Prostate gland (tissue), 2 donors: ENCODE data around the gene AGPS. TPM values are rescaled to one million over a fixed set of nuclear protein-coding genes. Genes with fewer than 3 reads are reported as not detected.
"Not testable (repeated sequence)": the region's sequence is repeated elsewhere in the genome, so short reads cannot be mapped to it uniquely, and the experiment has no call there.

Source experiments
- DNase-seq: peaks from one replicate; pipeline ENCODE4 v3.0.0-alpha.2; 2019; ENCODE audit warnings: low spot score
- H3K27ac ChIP-seq, 2 donors: fragments of 200-600 bp; sonication (generic); 2 replicates each; pipeline ENCODE4 v1.5.1; 2017 to 2019
- H3K27me3 ChIP-seq: fragments of 200-600 bp; sonication (generic); replicated peaks from 2 replicates; pipeline ENCODE4 v1.5.1; 2019; ENCODE audit not compliant: insufficient read depth
- H3K36me3 ChIP-seq, 2 donors: fragments of 200-600 bp; sonication (generic); 1 replicate in 1 of 2; 2 replicates in 1 of 2; pipeline versions ENCODE4 v1.5.1 to v1.8.1; 2017 to 2019
- H3K4me1 ChIP-seq: fragments of 200-600 bp; sonication (generic); replicated peaks from 2 replicates; pipeline ENCODE4 v1.5.1; 2019
- H3K4me3 ChIP-seq, 2 donors: fragments of 200-600 bp; sonication (generic); 2 replicates each; pipeline ENCODE4 v1.5.1; 2017 to 2019
- H3K9me3 ChIP-seq: fragments of 200-600 bp; sonication (generic); 2 replicates; pipeline ENCODE4 v1.5.1; 2017
- POLR2A ChIP-seq: fragments of 450-650 bp; IDR thresholded peaks from one replicate; pipeline ENCODE4 v1.6.1; 2016; ENCODE audit warnings: antibody characterized with exemption, mild to moderate bottlenecking
- POLR2AphosphoS5 ChIP-seq: sonication (generic); formaldehyde crosslinking; IDR thresholded peaks from one replicate; pipeline ENCODE4 v1.6.1; 2017; ENCODE audit warnings: antibody characterized with exemption
- WGBS: methylation state at CpG from one replicate; pipeline ENCODE4 v1.1.5; 2018; 5-methylcytosine and 5-hydroxymethylcytosine counted together
- intact Hi-C: fragments of 100-400 bp; cut with DNase I; formaldehyde crosslinking; loops from one replicate; pipeline ENCODE4 v1.14.2; 2022
- total RNA-seq, 2 donors: library from RNA; depleted of rRNA; stranded (reverse); fragments of >200 nt; gene quantifications; one replicate each; pipeline ENCODE4 v1.1.0, GENCODE V29; 2016
- TF ChIP-seq, protein P1 (sequence below), 4 experiments: fragments of 200-600 bp in 2 of 4; fragments of 450-650 bp in 2 of 4; sonication (generic) in 2 of 4; IDR thresholded peaks; 1 replicate in 3 of 4; 2 replicates in 1 of 4; pipeline ENCODE4 v1.5.1; 2016 to 2019; ENCODE audit warnings: antibody characterized with exemption in 4 of 4, mild to moderate bottlenecking in 2 of 4, moderate library complexity in 2 of 4

The AGPS gene
- total RNA-seq, 2 donors from 2014 or later, result 17.2 to 50.3 TPM

DNA sequence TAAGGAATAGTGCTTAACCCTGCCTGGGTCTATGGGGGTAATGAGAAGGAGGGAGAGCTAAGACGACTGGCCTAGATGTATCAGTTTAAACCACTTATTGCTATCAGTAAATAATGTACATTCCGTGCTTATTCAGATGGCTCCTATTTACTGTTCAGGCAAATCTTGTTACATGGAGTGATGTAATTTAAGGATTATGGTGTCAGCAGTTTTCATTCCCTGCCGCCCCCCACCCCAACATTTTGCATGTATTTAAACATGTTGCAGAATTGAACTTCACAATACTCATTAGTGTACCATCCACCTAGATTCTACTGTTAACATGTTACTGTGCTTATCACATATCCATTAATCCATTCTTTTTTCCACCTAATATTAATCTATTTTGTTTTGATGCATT lies 11.7 kb downstream of the AGPS start:
- H3K4me3 ChIP-seq, result no peak overlapping the region
- no peak for TF ChIP-seq POLR2AphosphoS5
- TF ChIP-seq POLR2A, result no peak
- TF ChIP-seq, protein P1, sequence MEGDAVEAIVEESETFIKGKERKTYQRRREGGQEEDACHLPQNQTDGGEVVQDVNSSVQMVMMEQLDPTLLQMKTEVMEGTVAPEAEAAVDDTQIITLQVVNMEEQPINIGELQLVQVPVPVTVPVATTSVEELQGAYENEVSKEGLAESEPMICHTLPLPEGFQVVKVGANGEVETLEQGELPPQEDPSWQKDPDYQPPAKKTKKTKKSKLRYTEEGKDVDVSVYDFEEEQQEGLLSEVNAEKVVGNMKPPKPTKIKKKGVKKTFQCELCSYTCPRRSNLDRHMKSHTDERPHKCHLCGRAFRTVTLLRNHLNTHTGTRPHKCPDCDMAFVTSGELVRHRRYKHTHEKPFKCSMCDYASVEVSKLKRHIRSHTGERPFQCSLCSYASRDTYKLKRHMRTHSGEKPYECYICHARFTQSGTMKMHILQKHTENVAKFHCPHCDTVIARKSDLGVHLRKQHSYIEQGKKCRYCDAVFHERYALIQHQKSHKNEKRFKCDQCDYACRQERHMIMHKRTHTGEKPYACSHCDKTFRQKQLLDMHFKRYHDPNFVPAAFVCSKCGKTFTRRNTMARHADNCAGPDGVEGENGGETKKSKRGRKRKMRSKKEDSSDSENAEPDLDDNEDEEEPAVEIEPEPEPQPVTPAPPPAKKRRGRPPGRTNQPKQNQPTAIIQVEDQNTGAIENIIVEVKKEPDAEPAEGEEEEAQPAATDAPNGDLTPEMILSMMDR (IDR thresholded peaks at IDR 0.05), result no peak
- no peak for DNase-seq
- no peaks in the 10 kb centered on the region for H3K4me1 ChIP-seq
- H3K27me3 ChIP-seq, result no peaks in the 10 kb centered on the region
- H3K36me3 ChIP-seq, result no peaks in the 10 kb centered on the region
- no peak overlapping the region for H3K27ac ChIP-seq
- 70% methylated on average over 3 of the region's 3 CpGs for WGBS
- intact Hi-C loops, result no loop called here
- no peaks in the 10 kb centered on the region for H3K9me3 ChIP-seq

DNA sequence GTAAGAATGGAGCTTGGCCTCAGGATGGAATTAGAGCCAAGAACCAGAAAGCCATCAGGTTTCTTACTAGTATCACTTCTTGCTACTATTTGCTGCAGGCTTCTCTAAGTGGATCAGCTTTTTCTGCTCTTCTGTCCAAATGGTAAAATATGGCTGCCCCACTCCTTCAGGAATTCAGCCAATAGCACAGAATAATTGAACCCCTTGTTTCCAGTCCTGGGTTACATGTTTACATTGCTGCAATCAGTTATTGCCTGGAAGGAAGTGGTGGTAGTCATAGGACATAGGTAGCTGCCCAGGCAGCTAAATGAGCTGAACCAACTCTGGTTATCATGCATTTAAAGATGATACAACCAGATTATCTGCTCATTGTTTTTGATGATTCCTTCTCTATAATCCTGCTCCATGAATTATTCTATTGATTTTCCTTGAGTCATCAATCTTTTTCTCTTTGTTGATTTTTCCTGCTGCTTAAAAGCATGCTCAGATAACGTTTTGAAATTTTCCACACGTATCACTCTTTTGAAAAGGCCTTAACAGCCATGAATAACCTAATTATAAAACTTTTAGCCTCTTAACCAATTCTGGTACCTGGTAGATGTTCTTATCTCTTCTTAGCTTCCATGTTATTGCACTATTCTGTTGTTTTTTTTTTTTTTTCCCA lies 12.6 kb downstream of the AGPS start:
- no peaks in the 10 kb centered on the region for H3K27me3 ChIP-seq
- intact Hi-C loops, result no loop called here
- no peak overlapping the region for H3K4me3 ChIP-seq
- H3K4me1 ChIP-seq, result no peaks in the 10 kb centered on the region
- H3K9me3 ChIP-seq, result no peaks in the 10 kb centered on the region
- 80% methylated on average over 2 of the region's 2 CpGs for WGBS
- H3K27ac ChIP-seq, result no peak overlapping the region
- H3K36me3 ChIP-seq, result no peaks in the 10 kb centered on the region
- DNase-seq, result no peak
- TF ChIP-seq, protein P1 (IDR thresholded peaks at IDR 0.05), result no peak
- no peak for TF ChIP-seq POLR2AphosphoS5
- TF ChIP-seq POLR2A, result no peak

DNA sequence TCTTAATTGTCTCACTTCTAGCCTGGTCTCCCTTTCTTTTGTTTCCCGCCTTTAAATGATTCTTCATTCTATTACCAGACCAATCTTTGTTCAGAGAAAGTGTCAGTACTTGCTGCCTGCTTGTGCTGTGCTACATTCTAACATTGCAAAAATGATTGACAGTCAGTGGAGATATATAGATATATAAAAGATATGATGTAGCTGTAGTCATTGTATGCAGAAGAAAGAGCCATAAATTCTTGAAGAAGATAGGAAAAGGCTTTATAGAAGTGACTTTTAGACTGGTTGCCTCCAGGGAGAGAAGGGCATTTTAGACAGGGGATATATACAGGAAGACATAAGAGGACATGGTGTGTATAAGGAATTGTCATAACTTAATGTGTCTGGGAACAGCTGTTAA lies 13.6 kb downstream of the AGPS start:
- 96% methylated on average over 1 of the region's 1 CpG for WGBS

DNA sequence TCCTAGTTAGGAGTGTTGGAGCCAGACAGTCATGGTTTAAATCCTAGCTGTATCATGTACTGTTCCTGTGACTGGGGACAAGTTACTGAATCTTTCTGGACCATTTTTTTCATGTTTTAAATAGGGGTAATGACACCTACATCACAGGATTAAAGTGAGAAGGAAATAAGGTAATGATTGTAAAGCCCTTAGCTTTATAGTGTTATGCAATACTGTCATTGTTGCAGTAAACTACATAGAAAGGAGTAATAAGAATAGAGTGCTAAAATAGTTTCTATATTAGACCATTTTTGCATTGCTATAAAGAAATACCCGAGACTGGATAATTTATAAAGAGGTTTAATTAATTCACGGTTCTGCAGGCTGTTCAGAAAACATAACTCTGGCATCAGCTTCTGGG lies 14.5 kb downstream of the AGPS start:
- TF ChIP-seq, protein P1 (IDR thresholded peaks at IDR 0.05), result no peak
- TF ChIP-seq POLR2A, result no peak
- no peak for TF ChIP-seq POLR2AphosphoS5
- WGBS, result 87% methylated on average over 2 of the region's 2 CpGs
- H3K4me1 ChIP-seq, result no peaks in the 10 kb centered on the region
- no peaks in the 10 kb centered on the region for H3K36me3 ChIP-seq
- DNase-seq, result no peak
- H3K9me3 ChIP-seq, result no peaks in the 10 kb centered on the region
- no peaks in the 10 kb centered on the region for H3K27me3 ChIP-seq
- intact Hi-C loops, result no loop called here
- H3K27ac ChIP-seq, result no peak overlapping the region
- no peak overlapping the region for H3K4me3 ChIP-seq

More for the DNA sequence above, 13.6 kb downstream of the AGPS start:
- Histone ChIP-seq H3K4me1 (no peaks in the 10 kb centered on the region), H3K27me3 (no peaks in the 10 kb centered on the region), H3K27ac (no peak overlapping the region), H3K4me3 (no peak overlapping the region), H3K9me3 (no peaks in the 10 kb centered on the region), H3K36me3 (no peaks in the 10 kb centered on the region)
- DNase-seq, result no peak
- TF ChIP-seq, protein P1 (IDR thresholded peaks at IDR 0.05), result no peak
- TF ChIP-seq POLR2A, result no peak
- no peak for TF ChIP-seq POLR2AphosphoS5
- intact Hi-C loops, result no loop called here

DNA sequence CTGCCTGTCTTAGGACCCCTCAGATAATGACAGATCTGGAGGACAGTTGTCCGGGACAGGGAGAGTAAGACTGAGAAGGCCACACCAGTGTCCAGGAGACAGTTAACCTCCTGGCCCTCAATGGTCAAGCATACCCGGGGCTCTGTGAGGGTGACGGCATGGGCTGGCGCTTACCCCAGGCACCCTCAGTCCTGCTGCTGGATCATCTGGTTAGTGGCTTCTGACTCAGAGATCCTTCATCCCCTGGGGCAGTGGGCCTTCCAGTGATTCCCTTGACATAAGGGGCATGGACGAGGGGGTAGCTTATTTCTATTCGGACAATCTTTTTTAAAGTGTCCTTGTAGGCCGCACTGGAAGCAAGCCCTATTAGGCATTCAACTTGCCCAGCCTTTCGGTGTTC lies 18.1 kb downstream of the AGPS start:
- not testable (repeated sequence) for H3K4me1 ChIP-seq, H3K9me3 ChIP-seq, H3K27me3 ChIP-seq, H3K36me3 ChIP-seq, H3K4me3 ChIP-seq, DNase-seq, H3K27ac ChIP-seq
- intact Hi-C loops, result loop anchor here (5.0 to 10.0 kb wide), 3 partner anchors 73 to 246 kb away; partner anchors contain the start of gene NFE2L2
- over 99% methylated on average over 8 of the region's 8 CpGs for WGBS
